Fibroblast of villous mesenchyme (primary cell): ENCODE data around the gene CFC1. TPM values are rescaled to one million over a fixed set of nuclear protein-coding genes. Genes with fewer than 3 reads are reported as not detected.
"Not testable (repeated sequence)": the region's sequence is repeated elsewhere in the genome, so short reads cannot be mapped to it uniquely, and the experiment has no call there.

Source experiments
- DNase-seq: peaks from one replicate; pipeline ENCODE4 v3.0.0-alpha.2; 2010; ENCODE audit warnings: low read depth
- H3K4me3 ChIP-seq: 2 replicates; pipeline ENCODE4 v1.5.1; 2011; ENCODE audit warnings: low read depth, mild to moderate bottlenecking, low read length
- total RNA-seq: library from RNA; depleted of rRNA; stranded (reverse); fragments of >200 nt; gene quantifications from 2 replicates; pipeline ENCODE4 v1.2.3, GENCODE V29; 2012

Gene CFC1
- total RNA-seq, 1 donor = not detected

- DNase-seq, H3K4me3 ChIP-seq: not testable (repeated sequence)
These were observed 10.5 kb downstream of the CFC1 start for GRCh38 chr2:130588688-130589458.

- not testable (repeated sequence) for H3K4me3 ChIP-seq, DNase-seq
These were observed 14.6 kb downstream of the CFC1 start for GRCh38 chr2:130584726-130585125.

- H3K4me3 ChIP-seq, DNase-seq: not testable (repeated sequence)
These were observed 15.8 kb downstream of the CFC1 start for GRCh38 chr2:130583582-130583981.

GRCh38 chr2:130582970-130583369 lies 16.4 kb downstream of the CFC1 start:
- not testable (repeated sequence) for H3K4me3 ChIP-seq, DNase-seq

GRCh38 chr2:130581491-130581890 lies 17.9 kb downstream of the CFC1 start:
- not testable (repeated sequence) for DNase-seq, H3K4me3 ChIP-seq

GRCh38 chr2:130579121-130579520 lies 20.3 kb downstream of the CFC1 start:
- not testable (repeated sequence) for DNase-seq, H3K4me3 ChIP-seq

- H3K4me3 ChIP-seq, DNase-seq: not testable (repeated sequence)
These were observed 21.8 kb downstream of the CFC1 start for GRCh38 chr2:130577559-130577958.

- H3K4me3 ChIP-seq, DNase-seq: not testable (repeated sequence)
These were observed 23.1 kb downstream of the CFC1 start for GRCh38 chr2:130576209-130576784.

- DNase-seq, H3K4me3 ChIP-seq: not testable (repeated sequence)
These were observed 25.1 kb downstream of the CFC1 start for GRCh38 chr2:130574230-130574629.

- not testable (repeated sequence) for H3K4me3 ChIP-seq, DNase-seq
These were observed 27.4 kb downstream of the CFC1 start for GRCh38 chr2:130571929-130572328.

- not testable (repeated sequence) for H3K4me3 ChIP-seq, DNase-seq
These were observed 33.2 kb downstream of the CFC1 start for GRCh38 chr2:130566165-130566564.

- H3K4me3 ChIP-seq, DNase-seq: not testable (repeated sequence)
These were observed 42.9 kb downstream of the CFC1 start for GRCh38 chr2:130556441-130556840.

- H3K4me3 ChIP-seq, DNase-seq: not testable (repeated sequence)
These were observed 45.2 kb downstream of the CFC1 start for GRCh38 chr2:130554178-130554577.

- DNase-seq, H3K4me3 ChIP-seq: not testable (repeated sequence)
These were observed 49.9 kb downstream of the CFC1 start for GRCh38 chr2:130549475-130549874.

GRCh38 chr2:130548418-130548817 lies 51.0 kb downstream of the CFC1 start:
- not testable (repeated sequence) for DNase-seq, H3K4me3 ChIP-seq

- DNase-seq, H3K4me3 ChIP-seq: not testable (repeated sequence)
These were observed 54.4 kb downstream of the CFC1 start for GRCh38 chr2:130544978-130545377.

- H3K4me3 ChIP-seq, DNase-seq: not testable (repeated sequence)
These were observed 55.4 kb downstream of the CFC1 start for GRCh38 chr2:130543785-130544528.

GRCh38 chr2:130542789-130543188 lies 56.6 kb downstream of the CFC1 start:
- not testable (repeated sequence) for H3K4me3 ChIP-seq, DNase-seq
